C1 segment of cervical spinal cord (tissue), 14 donors: ENCODE data around the gene LRP8.

Experiments used
- DNase-seq, 14 donors: peaks; one replicate each; lab custom pipeline; 2025; lab: John Stamatoyannopoulos, UW

LRP8 gene

GRCh38 chr1:53328009-53328461 is at the start of gene LRP8:
TSS of gene LRP8 (minus strand) at chr1:53328070. CDS start at chr1:53327912, 158 bp downstream.
- peak in 9 of 14 donors; percentile 15 to 70 (median 39) for DNase-seq

- no peak for DNase-seq
Observed at GRCh38 chr1:53377438-53377841, 49.6 kb upstream of the LRP8 start.

- no peak for DNase-seq
Observed at GRCh38 chr1:53376742-53377437, 49.0 kb upstream of the LRP8 start.

- no peak for DNase-seq
Observed at GRCh38 chr1:53376041-53376461, 48.2 kb upstream of the LRP8 start.

- DNase-seq, result no peak
Observed at GRCh38 chr1:53375440-53375839, 47.6 kb upstream of the LRP8 start.

GRCh38 chr1:53373246-53373645 is 45.4 kb upstream of the LRP8 start:
- DNase-seq, result no peak

- no peak for DNase-seq
Observed at GRCh38 chr1:53372501-53372951, 44.7 kb upstream of the LRP8 start.

GRCh38 chr1:53371851-53372250 is 44.0 kb upstream of the LRP8 start:
- no peak for DNase-seq

GRCh38 chr1:53371121-53371666 is 43.3 kb upstream of the LRP8 start:
- no peak for DNase-seq

GRCh38 chr1:53370369-53370961 is 42.6 kb upstream of the LRP8 start:
- no peak for DNase-seq

GRCh38 chr1:53369761-53370160 is 41.9 kb upstream of the LRP8 start:
- no peak for DNase-seq

GRCh38 chr1:53369034-53369750 is 41.3 kb upstream of the LRP8 start:
- no peak for DNase-seq

GRCh38 chr1:53368314-53369033 is 40.6 kb upstream of the LRP8 start:
- peak in 3 of 14 donors; percentile 11 to 17 (median 12) for DNase-seq

- DNase-seq, result no peak
Observed at GRCh38 chr1:53367503-53368313, 39.8 kb upstream of the LRP8 start.

- DNase-seq, result no peak
Observed at GRCh38 chr1:53366901-53367502, 39.1 kb upstream of the LRP8 start.

- no peak for DNase-seq
Observed at GRCh38 chr1:53365437-53366063, 37.7 kb upstream of the LRP8 start.

- no peak for DNase-seq
Observed at GRCh38 chr1:53362851-53363642, 35.2 kb upstream of the LRP8 start.

GRCh38 chr1:53362270-53362669 is 34.4 kb upstream of the LRP8 start:
- no peak for DNase-seq

- no peak for DNase-seq
Observed at GRCh38 chr1:53361541-53361961, 33.7 kb upstream of the LRP8 start.
